Measurements from ENCODE around the gene PRR7. TPM values are rescaled to one million over a fixed set of nuclear protein-coding genes. Genes with fewer than 3 reads are reported as not detected.

PRR7 gene
- total RNA-seq (under 1 TPM in 3 of 4 donors, not detected in 1; 0.33 to 0.45 (median 0.35) TPM), polyA plus RNA-seq (0.27 TPM)
- long read RNA-seq, donor 1: 0 reads
- long read RNA-seq, donor 2, partial matches to known transcripts: 2 of 2 reads
- long read RNA-seq, donor 2, other reads (novel, unspliced or antisense): 0 of 2 reads
- long read RNA-seq, donor 3, partial matches to known transcripts: 1 of 1 reads
- long read RNA-seq, donor 3, other reads (novel, unspliced or antisense): 0 of 1 reads
- long read RNA-seq, donor 4: 0 reads

DNA sequence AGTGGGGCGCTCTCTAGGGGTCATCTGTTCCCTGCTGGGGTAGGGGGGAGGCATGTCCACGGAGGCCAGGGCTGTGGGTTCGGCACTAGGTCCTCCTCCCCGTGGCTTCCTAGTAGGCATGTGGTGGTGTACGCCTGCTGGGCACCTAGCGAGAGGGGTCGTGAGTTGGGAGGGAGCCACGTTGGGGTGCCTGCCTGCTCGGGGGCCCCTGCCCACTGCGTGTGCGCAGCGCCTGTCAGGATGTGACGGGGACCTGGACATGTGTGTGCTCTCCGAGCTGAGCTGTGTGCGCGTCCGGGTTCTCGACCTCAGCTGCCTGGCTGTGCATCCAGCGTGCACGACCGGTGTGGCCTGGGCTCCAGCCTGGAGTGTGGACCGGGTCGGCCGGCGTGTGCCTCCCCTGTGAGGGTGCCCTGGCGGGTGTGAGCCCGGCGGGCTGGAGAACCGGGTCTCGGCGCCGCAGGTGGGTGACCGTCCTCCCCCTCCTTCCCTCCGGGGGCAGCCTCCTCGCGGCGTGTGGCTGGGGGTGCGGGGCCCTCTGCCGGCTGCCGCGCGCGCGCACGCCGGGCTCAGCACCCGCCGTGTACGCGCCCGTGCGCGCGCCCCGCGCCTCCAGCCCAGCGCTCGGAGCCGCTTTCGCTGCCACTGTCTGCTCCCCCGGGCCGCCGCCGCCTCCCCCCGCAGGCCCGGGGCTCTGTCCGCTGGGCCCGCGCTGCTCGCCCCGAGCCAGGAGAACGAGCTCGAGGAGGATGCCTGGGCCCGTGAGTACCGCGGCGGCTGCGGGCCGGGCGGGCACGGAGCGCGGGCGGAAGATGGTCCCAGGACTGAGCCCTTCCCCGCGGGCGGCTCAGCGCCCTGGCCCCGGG lies at the start of gene PRR7:
Gene PRR7, plus strand, starts transcription at position 615 of the 866 bp plus-strand sequence. CDS start 8,254 bp downstream, outside the sequence.
- intact Hi-C loops (cut with DNase I): no loop called here
- no peak within 1 kb of the TSS for H3K27ac ChIP-seq (ENCODE audit: low read length)
- H3K9me3 ChIP-seq (ENCODE audit: control insufficient read depth, low read length): no peaks in the 10 kb centered on the region
- DNase-seq (peak; percentile 63 to 91 (median 87)), ATAC-seq (peak; percentile 65 to 66)
- H3K4me1 ChIP-seq (ENCODE audit: control insufficient read depth, insufficient read depth, low read length): no peaks in the 10 kb centered on the region
- H3K4me3 ChIP-seq (ENCODE audit: low read length): peak within 1 kb of the TSS; percentile 72
- whole genome bisulfite sequencing: under 1% methylated on average over 89 of the region's 89 CpGs
- H3K27me3 ChIP-seq (ENCODE audit: control insufficient read depth, insufficient read depth): no peaks in the 10 kb centered on the region

- intact Hi-C loops (cut with DNase I): loop anchor here in 1 of 4 donors (5.0 kb wide), 1 partner anchor 54 kb away; no protein-coding TSS in a partner anchor
- Histone ChIP-seq H3K4me1 (ENCODE audit: control insufficient read depth, insufficient read depth, low read length) (no peaks in the 10 kb centered on the region), H3K27ac (ENCODE audit: low read length) (no peak overlapping the region), H3K9me3 (ENCODE audit: control insufficient read depth, low read length) (no peaks in the 10 kb centered on the region), H3K27me3 (ENCODE audit: control insufficient read depth, insufficient read depth) (no peaks in the 10 kb centered on the region), H3K4me3 (ENCODE audit: low read length) (no peak overlapping the region)
- 85% methylated on average over 16 of the region's 16 CpGs for WGBS
- ATAC-seq: no peak
- no peak for DNase-seq
Observed at GRCh38 chr5:177397875-177398390, 48.7 kb upstream of the PRR7 start.

DNA sequence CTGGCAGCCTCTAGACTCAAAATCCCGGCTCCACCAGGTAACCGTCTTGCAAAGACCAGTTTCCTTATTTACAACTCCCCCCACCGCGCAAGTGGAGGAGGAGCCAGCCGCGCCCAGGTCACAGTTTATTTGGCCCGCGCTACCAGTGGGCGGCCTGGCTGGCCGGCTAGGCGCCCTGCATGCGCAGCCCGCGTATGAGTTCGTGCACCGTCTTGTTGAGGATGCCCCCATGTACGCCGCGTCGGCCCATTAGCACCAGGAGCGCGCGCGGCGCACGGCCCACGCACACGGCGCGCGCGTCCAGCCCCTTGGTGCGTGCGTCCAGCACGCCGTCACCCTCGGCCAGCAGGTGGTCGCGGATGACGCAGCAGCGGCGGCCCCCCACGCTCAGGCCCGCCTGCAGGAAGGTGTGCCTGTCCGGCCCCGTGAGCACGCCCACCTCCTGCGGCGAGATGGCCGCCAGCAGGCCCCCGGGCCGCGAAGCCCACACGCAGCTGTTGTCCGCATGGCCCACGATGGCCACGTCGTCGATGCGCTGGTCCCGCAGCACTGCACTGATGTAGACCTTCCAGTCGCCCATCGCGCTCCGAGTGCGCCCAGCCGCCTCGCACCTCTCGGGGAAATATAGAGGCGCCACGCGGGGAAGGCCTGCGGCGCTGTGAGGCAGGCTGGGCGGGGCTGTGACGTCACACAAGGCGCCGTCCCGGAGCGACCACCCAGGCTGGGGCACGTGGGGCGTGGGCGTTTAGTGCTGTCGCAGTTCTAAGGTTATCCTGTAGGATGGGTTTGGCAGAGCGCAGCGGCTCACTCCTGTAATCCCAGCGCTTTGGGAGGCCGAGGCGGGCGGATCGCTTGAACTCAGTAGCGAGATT lies 46.4 kb upstream of the PRR7 start, which contains the start of gene PFN3:
Gene PFN3, minus strand, starts transcription at position 665 of the 872 bp plus-strand sequence. Its CDS starts 85 bp downstream, at position 580.
- Histone ChIP-seq H3K27ac (ENCODE audit: low read length) (no peak within 1 kb of the TSS), H3K9me3 (ENCODE audit: control insufficient read depth, low read length) (no peaks in the 10 kb centered on the region), H3K27me3 (ENCODE audit: control insufficient read depth, insufficient read depth) (no peaks in the 10 kb centered on the region), H3K4me1 (ENCODE audit: control insufficient read depth, insufficient read depth, low read length) (no peaks in the 10 kb centered on the region), H3K4me3 (ENCODE audit: low read length) (no peak within 1 kb of the TSS)
- DNase-seq (peak in 1 of 3 donors; percentile 59), ATAC-seq (no peak)
- 14% methylated on average over 92 of the region's 92 CpGs for WGBS
- intact Hi-C loops (cut with DNase I): loop anchor here in 1 of 4 donors (5.0 kb wide), 2 partner anchors 52 to 102 kb away; no protein-coding TSS in a partner anchor

DNA sequence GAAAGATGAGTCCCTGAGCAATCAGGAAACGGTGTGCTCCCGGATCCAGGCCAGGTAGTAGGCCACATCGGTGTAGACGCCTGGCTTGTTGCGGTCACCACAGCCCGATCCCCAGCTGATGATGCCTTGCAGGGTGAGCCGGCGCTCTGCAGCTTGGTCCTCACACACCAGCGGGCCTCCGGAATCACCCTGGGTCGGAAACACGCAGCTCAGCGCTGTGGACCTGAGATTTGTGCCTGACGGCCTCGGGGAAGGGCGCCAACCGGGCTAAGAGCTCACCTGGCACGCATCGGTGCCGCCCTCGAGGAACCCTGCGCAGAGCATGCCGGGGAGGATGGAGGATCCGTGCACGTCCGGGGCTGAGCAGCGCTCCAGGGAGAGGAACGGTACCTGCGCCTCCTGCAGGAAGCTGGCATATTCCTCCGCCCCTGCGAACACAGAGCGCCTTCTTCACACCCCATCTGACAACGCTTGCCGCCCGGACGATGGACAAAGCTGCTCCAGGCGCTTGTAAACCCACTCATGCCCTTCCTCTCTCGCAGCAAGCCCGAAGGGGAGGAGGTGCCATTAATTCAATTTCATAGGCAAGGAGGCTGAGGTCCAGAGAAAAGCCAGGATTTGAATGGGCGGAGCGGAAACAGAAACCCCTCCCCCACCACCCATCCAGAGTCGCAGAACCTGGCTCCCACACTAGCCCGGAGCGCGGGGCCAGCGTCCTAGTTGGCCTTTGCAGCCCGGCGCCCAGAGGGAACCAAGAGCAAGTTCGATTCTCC lies 44.2 kb upstream of the PRR7 start:
- 7% methylated on average over 49 of the region's 49 CpGs for WGBS
- ATAC-seq: no peak
- H3K9me3 ChIP-seq (ENCODE audit: control insufficient read depth, low read length): no peaks in the 10 kb centered on the region
- H3K27me3 ChIP-seq (ENCODE audit: control insufficient read depth, insufficient read depth): no peaks in the 10 kb centered on the region
- no peak overlapping the region for H3K4me3 ChIP-seq (ENCODE audit: low read length)
- no peak overlapping the region for H3K27ac ChIP-seq (ENCODE audit: low read length)
- intact Hi-C loops (cut with DNase I): loop anchor here in 2 of 4 donors (2.0 to 5.0 kb wide), 2 partner anchors 52 to 100 kb away; no protein-coding TSS in a partner anchor
- H3K4me1 ChIP-seq (ENCODE audit: control insufficient read depth, insufficient read depth, low read length): no peaks in the 10 kb centered on the region
- peak; percentile 31 to 74 (median 71) for DNase-seq

GRCh38 chr5:177403102-177403791 lies 43.4 kb upstream of the PRR7 start:
- peak in 1 of 2 donors; percentile 5 for ATAC-seq
- Histone ChIP-seq H3K4me1 (ENCODE audit: control insufficient read depth, insufficient read depth, low read length) (no peaks in the 10 kb centered on the region), H3K9me3 (ENCODE audit: control insufficient read depth, low read length) (no peaks in the 10 kb centered on the region), H3K27ac (ENCODE audit: low read length) (no peak overlapping the region), H3K27me3 (ENCODE audit: control insufficient read depth, insufficient read depth) (no peaks in the 10 kb centered on the region), H3K4me3 (ENCODE audit: low read length) (peak overlapping the region; percentile 18)
- 2% methylated on average over 61 of the region's 61 CpGs for WGBS
- intact Hi-C loops (cut with DNase I): loop anchor here in 2 of 4 donors (2.0 to 5.0 kb wide), 2 partner anchors 52 to 99 kb away; no protein-coding TSS in a partner anchor
- DNase-seq: peak in 1 of 3 donors; percentile 67

DNA sequence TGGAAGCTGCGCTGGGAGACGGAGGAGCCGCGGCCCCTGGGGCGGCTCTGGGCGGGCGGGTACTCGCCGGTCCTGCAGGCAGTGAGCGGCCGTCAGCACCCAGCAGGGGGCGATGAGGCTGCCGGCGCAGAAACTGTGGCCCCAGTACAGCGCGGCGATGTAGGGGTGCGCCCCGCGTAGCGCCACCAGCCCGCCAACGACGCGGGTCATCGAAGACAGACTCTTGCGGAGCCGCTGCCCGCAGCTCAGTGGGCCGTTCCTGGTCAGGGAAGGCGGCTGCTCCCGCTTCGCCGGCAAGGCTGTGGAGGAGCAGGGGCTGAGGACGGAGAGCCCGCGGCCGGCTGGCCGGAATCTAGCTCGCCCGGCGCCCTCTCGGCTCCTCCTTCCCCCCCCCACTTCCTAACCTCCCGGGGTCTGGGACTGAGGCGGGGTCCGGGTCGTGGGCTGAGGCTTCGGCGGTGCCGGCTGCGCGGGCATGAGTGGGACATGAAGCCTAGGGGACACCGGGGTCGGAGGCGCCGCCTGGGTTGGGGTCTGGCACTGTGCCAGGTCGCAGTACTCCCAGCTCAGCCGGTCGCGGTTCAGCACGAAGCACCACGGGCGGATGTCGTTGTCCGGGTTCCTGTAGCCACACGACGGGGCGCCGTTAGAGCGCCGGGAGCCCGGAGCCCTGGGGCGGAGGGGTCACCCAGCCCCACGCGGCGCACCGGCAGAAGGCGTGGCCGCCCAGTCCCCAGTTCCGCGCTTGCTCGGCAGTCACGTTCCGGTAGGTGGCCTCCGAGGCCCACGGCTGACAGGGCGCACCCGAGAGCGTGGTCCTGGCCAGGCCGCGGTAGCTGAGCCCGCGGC lies 42.6 kb upstream of the PRR7 start:
- no peaks in the 10 kb centered on the region for H3K9me3 ChIP-seq (ENCODE audit: control insufficient read depth, low read length)
- no peaks in the 10 kb centered on the region for H3K27me3 ChIP-seq (ENCODE audit: control insufficient read depth, insufficient read depth)
- DNase-seq (peak; percentile 89 to 96 (median 95)), ATAC-seq (peak; percentile 95)
- H3K27ac ChIP-seq (ENCODE audit: low read length): no peak overlapping the region
- under 1% methylated on average over 93 of the region's 93 CpGs for WGBS
- no peaks in the 10 kb centered on the region for H3K4me1 ChIP-seq (ENCODE audit: control insufficient read depth, insufficient read depth, low read length)
- peak overlapping the region; percentile 18 for H3K4me3 ChIP-seq (ENCODE audit: low read length)
- intact Hi-C loops (cut with DNase I): loop anchor here in 3 of 4 donors (2.0 to 5.0 kb wide), 3 partner anchors 49 to 98 kb away; no protein-coding TSS in a partner anchor

DNA sequence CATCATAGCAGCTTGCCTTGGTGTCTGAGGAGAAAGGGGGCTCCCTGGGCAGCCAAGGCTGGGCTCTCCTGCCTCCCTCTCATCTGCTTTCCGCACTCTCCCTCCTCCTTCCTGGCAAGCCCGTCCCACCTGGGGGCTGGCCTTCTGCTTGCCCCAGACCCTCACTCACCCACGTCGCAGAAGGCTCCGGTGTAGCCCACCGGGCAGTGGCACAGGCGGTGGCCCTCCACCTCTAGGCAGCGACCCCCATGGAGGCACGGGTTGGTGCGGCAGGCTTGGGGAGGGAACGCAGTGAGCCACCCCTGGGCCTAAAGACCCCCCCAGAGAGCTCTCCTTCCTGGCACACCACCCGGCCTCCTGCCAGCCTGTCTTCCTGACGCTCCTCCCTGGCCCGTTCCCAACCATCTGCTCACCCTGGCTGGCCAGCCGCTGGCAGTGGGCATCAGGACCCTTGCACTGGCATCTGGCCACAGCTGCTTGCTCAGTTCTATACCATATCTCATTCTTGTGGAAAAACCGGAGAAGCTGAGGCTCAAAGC lies 41.9 kb upstream of the PRR7 start:
- H3K4me3 ChIP-seq (ENCODE audit: low read length): no peak overlapping the region
- H3K4me1 ChIP-seq (ENCODE audit: control insufficient read depth, insufficient read depth, low read length): no peaks in the 10 kb centered on the region
- peak in 2 of 3 donors; percentile 56 to 63 for DNase-seq

DNA sequence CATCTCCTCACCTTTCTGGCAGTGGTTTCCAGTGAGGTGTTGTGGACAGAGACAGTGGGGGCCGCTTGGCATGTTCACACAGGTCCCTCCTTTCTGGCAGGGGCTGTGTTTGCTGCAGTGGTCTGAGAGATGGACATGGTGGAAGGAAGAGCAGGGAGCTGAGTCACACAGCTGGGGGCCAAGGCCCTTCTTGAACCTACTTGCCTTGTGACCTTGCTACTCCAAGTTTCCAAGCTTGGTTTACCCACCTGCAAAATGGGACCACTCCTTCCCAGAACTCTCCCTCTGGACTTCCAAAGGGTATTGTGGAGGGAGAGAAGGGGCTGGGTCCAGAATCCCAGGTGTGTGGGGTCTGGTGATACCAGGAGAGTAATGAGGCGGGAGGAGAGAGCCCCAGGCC lies 41.3 kb upstream of the PRR7 start:
- intact Hi-C loops (cut with DNase I): loop anchor here in 2 of 4 donors (2.0 to 5.0 kb wide), 2 partner anchors 47 kb away; no protein-coding TSS in a partner anchor
- H3K4me1 ChIP-seq (ENCODE audit: control insufficient read depth, insufficient read depth, low read length): no peaks in the 10 kb centered on the region
- DNase-seq (no peak), ATAC-seq (no peak)
- H3K4me3 ChIP-seq (ENCODE audit: low read length): no peak overlapping the region
- H3K27me3 ChIP-seq (ENCODE audit: control insufficient read depth, insufficient read depth): no peaks in the 10 kb centered on the region
- no peak overlapping the region for H3K27ac ChIP-seq (ENCODE audit: low read length)
- H3K9me3 ChIP-seq (ENCODE audit: control insufficient read depth, low read length): no peaks in the 10 kb centered on the region
- 89% methylated on average over 2 of the region's 2 CpGs for WGBS

More for the DNA sequence above, 41.9 kb upstream of the PRR7 start:
- peak in 1 of 2 donors; percentile 2 for ATAC-seq
- intact Hi-C loops (cut with DNase I): loop anchor here in 3 of 4 donors (2.0 to 5.0 kb wide), 3 partner anchors 48 to 98 kb away; no protein-coding TSS in a partner anchor
- H3K9me3 ChIP-seq (ENCODE audit: control insufficient read depth, low read length): no peaks in the 10 kb centered on the region
- H3K27ac ChIP-seq (ENCODE audit: low read length): no peak overlapping the region
- H3K27me3 ChIP-seq (ENCODE audit: control insufficient read depth, insufficient read depth): no peaks in the 10 kb centered on the region
- 23% methylated on average over 16 of the region's 16 CpGs for WGBS

Measured in right cardiac atrium (tissue), 5 donors.